ENCODE results near the gene DENND4A. TPM values are rescaled to one million over a fixed set of nuclear protein-coding genes. Genes with fewer than 3 reads are reported as not detected.

Gene DENND4A
- 7.8 and 16.4 TPM in 2 replicates for total RNA-seq (2014; rRNA removed)
- 2.5 TPM for polyA plus RNA-seq (2012)

DNA sequence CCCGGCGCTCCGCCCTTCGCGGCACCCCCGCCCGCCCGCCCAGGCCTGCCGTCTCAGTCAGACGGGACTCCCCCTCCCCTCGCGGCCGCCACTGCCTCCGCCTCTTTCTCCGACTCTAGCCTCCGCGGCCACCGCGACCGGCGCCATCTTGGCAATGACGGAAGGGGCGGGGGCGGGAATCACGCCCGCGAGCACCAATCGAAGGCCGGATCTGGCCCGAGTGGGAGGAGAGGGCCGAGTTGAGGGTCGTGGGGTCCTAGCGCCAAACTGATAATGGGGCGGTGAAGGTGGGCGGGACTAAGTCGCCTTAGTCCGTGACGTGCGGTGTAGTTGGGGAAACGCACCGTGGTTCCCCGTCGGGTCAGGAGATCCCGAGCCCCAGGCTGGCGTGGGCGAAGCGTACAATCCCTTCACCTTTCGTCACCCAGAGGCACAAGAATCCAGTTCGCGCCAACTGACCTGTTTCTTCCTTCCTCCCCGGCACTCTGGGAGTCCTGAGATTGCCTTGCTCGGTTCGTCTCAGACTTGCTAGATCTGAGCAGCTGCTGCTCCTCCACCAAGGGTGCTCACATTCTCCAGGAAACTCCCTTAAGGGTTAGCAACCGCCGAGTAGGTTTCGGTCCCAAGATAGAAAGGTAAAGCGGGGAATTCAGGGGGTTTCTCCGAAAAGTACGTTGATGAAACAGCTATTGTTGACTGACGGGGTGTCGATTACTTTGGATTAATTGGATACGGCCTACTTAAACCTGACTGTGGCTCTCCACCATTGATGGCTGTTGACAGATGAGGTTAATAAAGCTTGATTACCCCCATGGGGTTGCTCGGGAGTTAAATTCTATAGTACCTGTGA is at the start of gene DENND4A:
TSS of gene DENND4A (minus strand) at position 156 of the 850 bp plus-strand sequence. CDS start 35,843 bp downstream, outside the sequence.
- DNase-seq (ENCODE audit: low read depth) = peak; percentile 96

DNA sequence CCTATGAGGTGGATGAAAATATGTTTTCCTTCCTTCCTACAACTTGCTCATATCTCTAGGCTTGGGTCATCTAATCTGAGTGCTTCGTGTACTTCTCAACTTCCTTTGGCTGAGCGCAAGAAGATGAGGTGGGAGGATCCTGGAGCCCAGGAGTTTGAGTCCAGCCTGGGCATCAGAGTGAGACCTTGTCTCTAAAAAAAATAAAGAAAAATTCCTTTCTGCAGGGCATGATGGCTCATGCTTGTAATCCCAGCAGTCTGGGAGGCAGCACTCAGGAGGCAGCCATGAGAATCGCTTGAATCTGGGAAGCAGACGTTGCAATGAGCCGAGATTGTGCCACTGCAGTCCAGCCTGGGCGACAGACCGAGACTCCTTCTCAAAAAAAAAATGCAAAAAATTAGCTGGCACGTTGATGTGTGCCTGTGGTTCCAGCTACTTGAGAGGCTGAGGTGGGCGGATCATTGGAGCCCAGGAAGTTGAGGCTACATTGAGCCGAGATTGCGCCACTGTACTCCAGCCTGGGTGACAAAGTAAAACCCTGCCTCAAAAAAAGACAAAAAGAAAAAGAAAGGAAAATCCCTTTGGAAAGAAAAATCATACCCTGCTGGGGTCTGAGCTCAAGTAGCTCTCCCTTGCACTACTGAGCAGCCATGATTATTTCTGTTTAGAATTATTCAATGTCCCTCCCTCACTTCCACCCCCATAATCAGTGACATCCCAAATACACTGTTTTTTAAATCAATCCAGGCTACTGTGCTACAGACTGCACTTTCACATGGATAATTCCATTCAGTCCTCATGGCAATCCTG is 49.2 kb upstream of the DENND4A start:
- peak; percentile 13 for DNase-seq (ENCODE audit: low read depth)

DNA sequence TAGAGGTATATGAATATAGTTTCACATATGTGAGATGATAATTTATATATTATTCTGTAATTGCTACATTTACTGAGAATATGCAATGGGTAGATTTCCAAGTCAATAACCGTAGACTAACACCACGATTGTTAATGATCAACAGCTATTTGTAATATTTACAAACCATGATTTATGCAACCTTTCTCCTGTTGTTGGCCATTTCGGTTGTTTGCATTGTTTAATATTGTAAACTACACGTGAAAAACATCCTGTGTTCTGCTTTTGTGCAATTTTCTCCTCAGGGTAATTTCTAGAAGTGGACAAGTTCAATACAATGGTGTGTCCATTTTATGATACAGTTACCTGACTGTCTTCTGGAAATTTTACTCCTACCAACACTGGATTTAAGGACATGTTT is 47.9 kb upstream of the DENND4A start:
- DNase-seq (ENCODE audit: low read depth) = no peak

DNA sequence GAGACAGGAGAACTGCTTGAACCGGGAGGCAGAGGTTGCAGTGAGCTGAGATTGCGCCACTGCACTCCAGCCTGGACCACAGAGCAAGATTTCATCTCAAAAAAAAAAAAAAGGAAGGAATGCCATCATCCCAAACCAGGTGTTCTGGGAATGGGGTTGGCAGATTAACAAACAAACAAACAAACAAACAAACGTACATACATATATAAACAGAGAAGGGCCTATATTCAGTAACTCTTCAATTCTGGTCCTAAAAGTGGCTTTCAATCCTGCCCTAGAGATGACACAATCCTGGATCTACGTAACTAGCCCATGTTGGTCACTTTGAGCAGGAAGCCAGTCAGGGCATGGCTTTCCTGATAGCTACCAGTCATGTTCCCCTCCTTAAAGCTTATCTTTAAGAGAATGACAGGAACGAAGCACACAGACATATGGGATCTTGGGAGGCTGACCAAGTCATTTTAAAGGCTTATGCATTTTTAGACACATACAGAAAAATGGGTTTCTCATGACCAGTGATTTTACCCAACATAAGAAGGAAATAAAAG is 47.3 kb upstream of the DENND4A start:
- DNase-seq (ENCODE audit: low read depth) = no peak

DNA sequence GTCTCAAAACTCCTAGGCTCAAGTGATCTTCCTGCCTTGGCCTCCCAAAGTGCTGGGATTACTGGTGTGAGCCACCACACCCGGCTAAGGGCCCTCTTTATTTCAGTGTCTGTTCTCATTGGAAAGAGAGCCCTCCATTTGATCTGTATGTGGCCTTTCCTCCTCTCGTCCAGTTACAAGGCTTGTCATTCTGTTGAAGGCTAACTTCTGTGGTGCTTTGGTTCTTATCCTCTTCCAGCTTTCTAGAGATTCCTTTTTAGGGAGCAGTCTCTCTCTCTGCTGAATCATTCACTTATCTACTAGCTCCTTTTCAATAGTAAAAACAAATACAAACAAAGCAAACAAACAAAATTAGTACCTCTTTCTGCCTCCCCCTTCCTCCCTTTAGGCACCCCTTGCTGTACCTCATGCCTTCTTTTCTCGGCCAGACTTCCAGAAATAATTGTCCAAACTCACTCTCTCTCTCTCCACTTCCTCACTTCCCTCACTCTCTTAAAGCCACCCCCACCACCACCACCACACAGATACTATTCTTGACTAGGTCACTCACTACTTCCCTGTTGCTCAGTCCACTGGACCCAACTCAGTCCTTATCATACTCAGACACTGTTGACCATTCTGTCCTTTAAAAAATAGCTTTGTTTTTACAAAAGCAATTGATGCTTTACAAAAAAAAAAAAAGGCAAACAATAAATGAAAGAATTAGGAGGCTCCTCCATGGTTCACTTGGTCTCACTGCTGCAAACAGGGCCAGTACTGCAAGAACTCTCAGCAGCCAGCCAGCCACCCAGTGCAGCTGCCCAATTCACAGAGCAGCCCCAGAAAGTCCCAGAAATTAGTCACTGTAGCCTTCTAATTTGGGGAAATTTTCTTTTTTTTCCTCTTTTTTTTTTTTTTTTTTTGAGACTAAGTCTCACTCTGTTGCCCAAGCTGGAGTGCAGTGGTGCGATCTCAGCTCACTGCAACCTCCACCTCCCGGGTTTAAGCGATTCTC is 45.5 kb upstream of the DENND4A start:
- DNase-seq (ENCODE audit: low read depth) = no peak

DNA sequence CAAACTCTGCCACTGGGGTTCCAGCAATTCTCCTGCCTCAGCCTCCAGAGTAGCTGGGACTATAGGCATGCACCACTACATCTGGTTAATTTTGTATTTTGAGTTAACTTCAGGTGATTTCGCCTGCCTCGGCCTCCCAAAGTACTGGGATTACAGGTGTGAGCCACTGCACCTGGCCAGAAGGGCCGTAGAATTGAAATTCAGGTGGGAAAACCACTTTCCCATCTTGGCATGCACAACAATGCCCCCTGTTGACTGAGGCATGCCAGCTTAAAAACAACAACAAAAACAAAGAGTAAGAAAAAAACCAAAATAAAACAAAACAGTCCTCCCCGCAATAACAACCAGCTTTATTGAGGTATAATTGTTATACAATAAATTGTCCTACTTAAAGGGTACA is 44.6 kb upstream of the DENND4A start:
- no peak for DNase-seq (ENCODE audit: low read depth)

DNA sequence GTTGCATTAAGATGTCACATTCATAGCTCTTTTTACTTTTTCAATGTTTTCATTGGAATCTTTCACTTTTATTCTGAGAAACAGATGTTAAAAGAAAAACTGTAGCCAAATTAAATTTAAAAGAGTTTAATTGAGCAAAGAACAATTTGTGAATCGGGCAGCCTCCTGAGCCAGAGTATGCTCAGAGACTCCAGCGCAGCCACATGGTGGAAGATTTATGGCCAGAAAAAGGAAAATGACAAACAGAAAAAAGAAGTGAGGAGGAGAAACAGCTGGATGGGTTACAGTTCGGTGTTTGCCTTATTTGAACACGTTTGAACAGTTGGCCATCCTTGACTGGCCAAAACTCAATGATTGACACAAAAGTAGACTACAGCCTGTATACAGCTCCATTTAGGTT is 43.4 kb upstream of the DENND4A start:
- no peak for DNase-seq (ENCODE audit: low read depth)

DNA sequence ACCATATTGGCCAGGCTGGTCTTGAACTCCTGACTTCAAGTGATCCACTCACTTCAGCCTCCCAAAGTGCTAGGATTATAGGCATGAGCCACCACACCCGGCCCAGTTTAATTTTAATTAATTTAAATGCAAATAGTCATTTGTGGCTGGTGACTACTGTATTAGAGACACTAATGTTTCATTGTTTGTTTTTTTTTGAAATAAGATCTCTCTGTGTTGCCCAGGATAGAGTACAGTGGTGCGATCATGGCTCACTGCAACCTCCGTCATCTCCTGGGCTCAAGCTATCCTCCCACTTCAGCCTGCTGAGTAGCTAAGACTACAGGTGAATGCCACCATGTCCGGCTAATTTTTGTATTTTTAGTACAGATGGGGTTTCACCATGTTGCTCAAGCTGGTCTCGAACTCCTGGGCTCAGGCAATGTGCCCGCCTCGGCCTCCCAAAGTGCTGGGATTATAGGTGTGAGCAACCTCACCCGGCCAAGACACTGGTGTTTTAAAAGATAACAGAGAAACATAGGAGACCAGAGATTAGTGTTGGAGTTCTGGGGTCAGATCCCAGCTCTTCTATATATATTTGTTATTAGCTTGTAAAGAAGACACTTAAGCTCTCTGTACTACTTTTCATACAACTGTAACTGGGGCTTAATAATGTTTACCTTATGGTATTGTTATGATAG is 42.6 kb upstream of the DENND4A start:
- no peak for DNase-seq (ENCODE audit: low read depth)

DNA sequence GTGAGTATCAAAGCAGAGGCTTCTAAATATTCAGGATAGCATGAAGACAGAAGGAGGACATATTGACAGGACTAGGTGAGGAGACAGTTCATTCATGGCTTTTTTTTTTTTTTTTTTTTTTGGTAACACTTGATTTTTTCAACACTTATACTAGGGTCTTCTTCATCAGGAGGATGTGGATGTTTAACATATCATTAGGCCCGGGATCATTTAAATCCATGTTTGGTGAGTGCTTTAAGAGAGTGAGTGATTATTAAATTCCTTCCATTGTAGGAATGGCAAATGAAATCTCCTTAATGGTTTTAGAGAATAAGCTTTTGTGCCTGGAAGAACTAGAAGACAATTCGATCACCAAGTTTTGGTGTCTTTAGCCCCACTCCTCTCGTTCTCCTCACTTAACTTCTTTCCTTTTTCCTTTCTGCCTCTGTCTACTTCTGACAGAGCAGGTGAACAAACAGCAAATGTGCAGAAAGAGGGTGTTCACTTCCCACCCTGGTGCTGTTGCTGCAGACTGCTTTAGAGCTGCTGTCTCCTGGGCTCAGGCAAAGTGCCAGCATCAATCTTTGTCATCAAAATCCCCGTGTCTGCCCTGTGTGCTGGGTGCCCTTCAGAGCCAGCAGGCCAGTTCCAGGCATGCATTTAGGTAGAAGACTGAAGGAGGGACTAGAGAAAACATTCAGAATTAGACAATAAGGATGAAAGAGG is 41.6 kb upstream of the DENND4A start:
- peak; percentile 32 for DNase-seq (ENCODE audit: low read depth)

DNA sequence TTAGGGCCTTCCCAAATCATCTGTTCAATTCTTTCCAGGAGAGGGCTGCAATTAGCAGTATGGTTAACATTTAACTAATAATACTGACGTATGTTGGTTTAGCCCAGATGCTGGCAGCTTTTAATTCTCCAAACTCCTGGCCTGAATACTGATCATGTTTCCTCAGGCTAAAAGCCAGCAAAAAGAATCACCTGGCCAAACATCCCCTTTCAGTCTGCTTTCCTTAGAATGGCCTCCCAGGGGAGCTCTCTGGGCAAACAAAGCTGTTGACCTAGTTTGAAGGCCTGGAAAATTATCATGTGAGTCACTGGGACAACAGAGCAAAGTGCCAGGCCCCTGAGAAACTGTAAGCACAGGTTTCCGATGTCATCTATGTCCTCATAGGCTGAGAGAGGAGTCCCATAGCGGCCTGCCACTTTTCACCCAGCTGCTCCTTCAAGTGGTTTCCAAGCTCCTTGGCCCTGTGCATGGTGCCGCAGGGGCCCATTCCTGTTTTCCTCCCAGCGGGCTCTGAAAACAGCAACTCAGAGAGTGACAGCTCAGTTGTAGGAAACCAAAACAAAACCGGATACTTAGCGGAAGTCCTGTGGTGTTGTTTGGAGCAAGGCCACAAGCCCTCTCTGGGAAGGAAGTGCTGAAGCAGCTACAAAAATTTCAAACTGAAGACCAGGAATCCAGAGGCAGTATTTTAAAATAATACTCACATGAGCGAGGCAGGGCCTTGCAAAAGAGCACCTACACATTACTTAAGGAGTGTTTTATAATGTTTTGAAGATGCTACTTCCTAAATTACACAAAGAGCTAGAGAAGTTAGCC is 40.7 kb upstream of the DENND4A start:
- peak; percentile 98 for DNase-seq (ENCODE audit: low read depth)

DNA sequence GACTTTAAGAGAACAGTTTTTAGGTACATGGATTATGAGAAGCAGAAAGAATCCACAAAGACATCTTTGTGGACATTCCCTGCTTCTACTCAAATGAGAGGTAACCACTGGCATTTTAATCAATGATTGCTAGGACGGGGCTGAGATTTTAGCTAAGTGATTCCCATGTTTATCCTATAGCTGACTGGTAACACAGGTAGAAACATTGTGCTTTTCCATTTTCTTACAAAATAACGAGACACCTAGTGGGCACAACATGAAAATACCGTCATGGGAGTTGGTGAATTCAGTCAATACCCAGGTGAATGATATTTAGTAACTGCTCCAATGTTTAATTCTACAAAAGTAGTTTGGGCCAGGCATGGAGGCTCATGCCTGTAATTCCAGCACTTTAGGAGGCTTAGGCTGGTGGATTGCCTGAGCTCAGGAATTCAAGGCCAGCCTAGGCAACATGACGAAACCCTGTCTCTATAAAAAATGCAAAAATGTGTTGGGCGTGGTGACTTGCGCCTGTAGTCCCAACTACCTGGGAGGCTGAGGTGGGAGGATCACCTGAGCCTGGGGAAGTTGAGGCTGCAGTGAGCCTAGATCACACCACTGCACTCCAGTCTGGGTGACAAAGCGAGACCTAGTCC is 37.2 kb upstream of the DENND4A start:
- no peak for DNase-seq (ENCODE audit: low read depth)

DNA sequence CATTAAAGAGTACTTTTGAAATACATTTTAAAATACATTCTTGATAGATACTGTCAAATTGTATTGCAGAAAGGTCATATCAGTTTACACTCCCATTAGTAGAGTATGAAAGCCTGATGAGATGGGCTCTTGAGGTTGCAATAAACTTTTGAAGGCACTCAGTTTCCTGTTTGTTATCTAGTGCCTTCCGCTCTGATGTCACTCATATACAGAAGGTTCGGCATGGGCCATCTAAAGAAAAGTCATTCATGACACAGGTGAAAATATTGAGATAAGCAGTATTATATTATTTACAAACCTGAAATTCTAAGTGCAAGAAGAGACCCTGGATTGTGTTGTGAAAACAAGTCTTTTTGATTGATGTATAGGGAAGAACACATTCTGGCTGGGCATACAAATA is 36.5 kb upstream of the DENND4A start:
- no peak for DNase-seq (ENCODE audit: low read depth)

DNA sequence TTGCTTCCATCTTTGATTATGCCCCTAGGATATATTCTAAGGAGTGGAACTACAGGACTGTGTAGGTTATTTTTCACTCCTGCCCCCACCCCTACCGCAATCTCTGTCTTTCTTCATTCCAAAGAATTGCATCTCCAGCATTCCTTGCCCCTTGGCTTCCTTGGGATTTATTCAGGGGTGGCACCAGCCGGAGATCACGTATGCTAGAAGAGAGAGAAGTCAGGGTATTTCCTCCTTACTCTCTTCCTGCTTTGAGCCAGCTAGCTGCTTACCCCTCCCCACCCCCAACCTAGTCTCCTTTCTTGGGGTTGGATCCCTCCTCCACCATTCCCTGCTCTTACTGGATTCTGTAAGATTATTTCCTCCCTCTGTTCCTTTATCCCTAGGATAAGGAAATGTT is 35.0 kb upstream of the DENND4A start:
- no peak for DNase-seq (ENCODE audit: low read depth)

DNA sequence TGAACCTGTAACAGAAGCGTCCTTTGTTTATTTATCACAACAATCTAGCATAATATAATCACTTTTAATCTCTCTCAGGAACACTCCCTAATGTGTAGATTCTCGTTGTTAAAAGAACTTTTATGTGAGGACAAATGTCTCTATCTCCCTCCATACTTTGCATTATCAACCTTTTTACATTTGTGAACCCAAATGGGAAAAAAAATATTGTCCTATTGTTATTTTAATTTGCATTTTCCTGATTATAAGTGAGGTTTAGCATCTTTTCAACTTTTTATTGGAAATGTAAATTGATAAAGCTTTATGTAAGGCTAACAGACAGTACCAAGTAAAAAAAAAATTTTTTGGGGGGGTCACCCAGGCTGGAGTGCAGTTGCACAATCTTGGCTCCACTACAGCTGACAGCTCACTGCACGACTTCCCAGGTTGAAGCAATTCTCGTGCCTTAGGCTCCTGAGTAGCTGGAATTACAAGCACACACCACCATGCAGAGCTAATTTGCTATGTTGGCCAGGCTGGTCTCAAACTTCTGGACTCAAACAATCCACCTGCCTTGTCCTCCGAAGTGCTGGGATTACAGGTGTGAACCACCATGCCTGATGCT is 33.0 kb upstream of the DENND4A start:
- DNase-seq (ENCODE audit: low read depth) = peak; percentile 19

DNA sequence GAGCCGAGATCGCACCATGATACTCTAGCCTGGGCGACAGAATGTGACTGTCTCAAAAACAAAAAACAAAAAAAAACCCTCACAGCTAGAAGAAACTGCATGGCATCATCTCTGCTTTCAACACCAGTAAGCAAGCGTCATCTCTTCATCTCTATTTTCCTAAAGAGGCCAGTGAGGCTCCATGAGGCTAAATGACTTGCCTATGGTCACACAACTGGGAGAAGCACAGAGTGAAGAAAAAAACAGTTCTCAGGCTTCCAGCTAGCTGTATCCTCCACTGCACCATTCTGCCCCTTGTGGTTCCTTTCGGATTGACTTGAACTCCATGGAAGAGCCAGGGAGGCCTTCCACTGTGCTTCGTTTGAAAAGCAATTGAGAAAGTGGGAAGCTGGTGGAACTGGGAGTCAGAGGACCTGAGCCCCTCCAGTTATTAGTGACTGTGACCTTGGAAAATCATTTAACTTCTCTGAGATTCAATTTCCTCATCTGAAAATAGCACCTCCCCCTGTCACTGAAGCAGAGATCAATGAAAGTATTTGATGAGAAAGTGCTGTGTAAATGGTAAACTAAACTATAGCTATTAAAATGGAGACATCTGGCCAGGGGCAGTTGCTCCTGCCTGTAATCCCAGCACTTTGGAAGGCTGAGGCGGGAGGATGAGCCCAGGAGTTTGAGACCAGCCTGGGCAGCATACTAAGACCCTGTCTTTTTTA is 32.1 kb upstream of the DENND4A start:
- DNase-seq (ENCODE audit: low read depth) = peak; percentile 64

DNA sequence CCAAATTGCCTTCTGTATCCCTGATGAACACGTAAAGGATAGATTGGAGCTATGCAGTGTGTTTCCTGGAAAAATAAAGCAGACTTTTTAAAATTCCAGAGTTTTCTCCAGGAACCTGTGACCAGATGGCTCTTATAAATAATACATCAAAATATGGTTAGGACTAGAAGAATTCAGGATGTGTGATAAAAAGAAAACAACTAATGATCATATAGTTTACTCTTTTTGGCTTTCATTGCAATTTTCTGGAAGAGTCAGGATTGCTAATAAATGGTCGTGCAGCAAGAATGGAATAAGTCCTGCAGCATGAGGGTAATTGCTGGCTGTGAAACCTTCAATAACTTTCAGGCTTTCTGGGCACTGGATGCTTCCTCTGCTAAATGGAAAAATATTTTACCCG is 30.2 kb upstream of the DENND4A start:
- DNase-seq (ENCODE audit: low read depth) = no peak

DNA sequence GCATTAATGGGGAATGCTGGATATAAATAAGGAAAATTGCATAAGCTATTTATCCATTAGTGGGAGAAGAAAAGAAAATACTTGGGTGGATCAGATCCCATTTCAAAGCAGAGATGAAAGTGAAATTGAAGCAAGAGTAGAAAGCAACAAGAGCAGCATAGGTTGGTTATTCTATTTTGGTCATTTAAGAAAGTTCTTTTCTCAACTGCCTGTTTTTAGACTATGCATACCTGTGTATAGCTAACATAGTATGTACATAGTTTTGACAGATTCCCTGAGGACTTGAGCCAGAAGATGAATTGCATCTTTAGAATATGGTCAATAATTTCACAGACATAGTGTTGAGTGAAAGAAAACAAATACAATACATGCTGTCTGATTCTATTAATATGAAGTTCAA is 29.0 kb upstream of the DENND4A start:
- DNase-seq (ENCODE audit: low read depth) = no peak

Data from LHCN-M2 (cell line).